Vagina (tissue), 2 donors: ENCODE measurements around the gene F7. TPM values are rescaled to one million over a fixed set of nuclear protein-coding genes. Genes with fewer than 3 reads are reported as not detected.
A peak's percentile ranks its signal among the peaks of the same experiment; 100 is the strongest.

ENCODE experiments used
- DNase-seq, 2 donors: peaks; one replicate each; pipeline ENCODE4 v3.0.0-alpha.2; 2017; ENCODE audit errors: extremely low spot score in 2 of 2
- H3K27ac ChIP-seq: fragments of 200-600 bp; sonication (generic); one replicate; pipeline ENCODE4 v1.5.1; 2019
- H3K27me3 ChIP-seq: fragments of 200-600 bp; sonication (generic); one replicate; pipeline ENCODE4 v1.5.1; 2019
- H3K36me3 ChIP-seq, 2 donors: fragments of 200-600 bp; sonication (generic); one replicate each; pipeline ENCODE4 v1.5.1; 2017 to 2019
- H3K4me1 ChIP-seq: fragments of 200-600 bp; sonication (generic); one replicate; pipeline ENCODE4 v1.5.1; 2019
- H3K4me3 ChIP-seq, 2 donors: fragments of 200-600 bp; sonication (generic); 1 replicate in 1 of 2; 2 replicates in 1 of 2; pipeline ENCODE4 v1.5.1; 2016 to 2019
- H3K9me3 ChIP-seq: fragments of 200-600 bp; sonication (generic); one replicate; pipeline ENCODE4 v1.5.1; 2019
- CTCF ChIP-seq, 3 experiments: fragments of 450-650 bp in 2 of 3; fragments of 200-600 bp in 1 of 3; sonication (generic) in 1 of 3; IDR thresholded peaks; one replicate each; pipeline ENCODE4 v1.5.1; 2017 to 2019; ENCODE audit warnings: antibody characterized with exemption in 3 of 3, mild to moderate bottlenecking in 2 of 3, moderate library complexity in 2 of 3
- POLR2A ChIP-seq, 2 donors: fragments of 450-650 bp; IDR thresholded peaks; one replicate each; pipeline ENCODE4 v1.6.1; 2017; ENCODE audit warnings: antibody characterized with exemption in 2 of 2, mild to moderate bottlenecking in 2 of 2, moderate library complexity in 2 of 2
- POLR2AphosphoS5 ChIP-seq, 2 donors: sonication (generic); formaldehyde crosslinking; IDR thresholded peaks; one replicate each; pipeline ENCODE4 v1.9.0; 2017; ENCODE audit warnings: antibody characterized with exemption in 2 of 2, mild to moderate bottlenecking in 2 of 2, low read depth in 1 of 2; ENCODE audit not compliant: insufficient read depth in 1 of 2
- intact Hi-C: fragments of 100-400 bp; cut with DNase I; formaldehyde crosslinking; loops from one replicate; pipeline ENCODE4 v1.15.1; 2023
- total RNA-seq: library from RNA; depleted of rRNA; stranded (reverse); fragments of >200 nt; gene quantifications from one replicate; pipeline ENCODE4 v1.2.3, GENCODE V29; 2016

F7 gene
- total RNA-seq, 1 donor from 2014 or later: not detected

GRCh38 chr13:113151745-113152690 is 46.4 kb downstream of the F7 start:
- Histone ChIP-seq H3K27ac (peak overlapping the region; percentile 79), H3K27me3 (no peaks in the 10 kb centered on the region), H3K4me1 (peaks cover 24% of the 10 kb centered on the region), H3K36me3 (no peaks in the 10 kb centered on the region), H3K9me3 (no peaks in the 10 kb centered on the region), H3K4me3 (peak overlapping the region; percentile 47 to 60)
- intact Hi-C loops: loop anchor here (10.0 kb wide), 1 partner anchor 213 kb away; the partner anchor contains the start of gene GRTP1
- peak; percentile 87 to 89 for DNase-seq
- TF ChIP-seq CTCF (IDR thresholded peaks at IDR 0.05) (no peak), POLR2AphosphoS5 (IDR thresholded peaks at IDR 0.05; ENCODE audit: insufficient read depth in 1 of 2, low read depth in 1 of 2) (no peak), POLR2A (IDR thresholded peaks at IDR 0.05) (no peak)

- H3K27me3 ChIP-seq: no peaks in the 10 kb centered on the region
- DNase-seq: no peak
- peak overlapping the region; percentile 79 for H3K27ac ChIP-seq
- H3K4me1 ChIP-seq: peaks cover 24% of the 10 kb centered on the region
- no peaks in the 10 kb centered on the region for H3K36me3 ChIP-seq
- H3K4me3 ChIP-seq: peak overlapping the region; percentile 47 to 60
- no peaks in the 10 kb centered on the region for H3K9me3 ChIP-seq
- TF ChIP-seq POLR2AphosphoS5 (IDR thresholded peaks at IDR 0.05; ENCODE audit: insufficient read depth in 1 of 2, low read depth in 1 of 2) (no peak), CTCF (IDR thresholded peaks at IDR 0.05) (no peak), POLR2A (IDR thresholded peaks at IDR 0.05) (no peak)
- intact Hi-C loops: loop anchor here (10.0 kb wide), 1 partner anchor 212 kb away; the partner anchor contains the start of gene GRTP1
Measured at GRCh38 chr13:113152691-113152983, 47.0 kb downstream of the F7 start.

GRCh38 chr13:113152984-113153809 is 47.6 kb downstream of the F7 start:
- intact Hi-C loops: loop anchor here (10.0 kb wide), 1 partner anchor 212 kb away; the partner anchor contains the start of gene GRTP1
- Histone ChIP-seq H3K9me3 (no peaks in the 10 kb centered on the region), H3K4me3 (peak overlapping the region; percentile 47 to 60), H3K36me3 (no peaks in the 10 kb centered on the region), H3K4me1 (peaks cover 24% of the 10 kb centered on the region), H3K27ac (peak overlapping the region; percentile 79), H3K27me3 (no peaks in the 10 kb centered on the region)
- DNase-seq: peak; percentile 93 to 97
- TF ChIP-seq POLR2AphosphoS5 (IDR thresholded peaks at IDR 0.05; ENCODE audit: insufficient read depth in 1 of 2, low read depth in 1 of 2) (no peak), CTCF (IDR thresholded peaks at IDR 0.05) (no peak), POLR2A (IDR thresholded peaks at IDR 0.05) (no peak)

- Histone ChIP-seq H3K36me3 (no peaks in the 10 kb centered on the region), H3K9me3 (no peaks in the 10 kb centered on the region), H3K27ac (peak overlapping the region; percentile 79), H3K4me3 (peak overlapping the region; percentile 47 to 60), H3K4me1 (peaks cover 24% of the 10 kb centered on the region), H3K27me3 (no peaks in the 10 kb centered on the region)
- intact Hi-C loops: loop anchor here (10.0 kb wide), 1 partner anchor 211 kb away; the partner anchor contains the start of gene GRTP1
- peak; percentile 44 to 85 for TF ChIP-seq POLR2AphosphoS5 (IDR thresholded peaks at IDR 0.05; ENCODE audit: insufficient read depth in 1 of 2, low read depth in 1 of 2)
- TF ChIP-seq POLR2A (IDR thresholded peaks at IDR 0.05): peak in 1 of 2 donors; percentile 58
- TF ChIP-seq CTCF (IDR thresholded peaks at IDR 0.05): no peak
- peak; percentile 89 to 95 for DNase-seq
Measured at GRCh38 chr13:113153810-113154748, 48.5 kb downstream of the F7 start.
